Mesendoderm (in vitro differentiated cells): ENCODE data around the gene FOLR1.

Experiments used
- DNase-seq: peaks from one replicate; pipeline ENCODE4 v3.0.0; 2013
- H2AK5ac ChIP-seq: 2 replicates; pipeline ENCODE4 v1.6.1; 2013; ENCODE audit warnings: low read length, inconsistent platforms
- H2BK120ac ChIP-seq: 2 replicates; pipeline ENCODE4 v1.6.1; 2013; ENCODE audit warnings: low read depth, mild to moderate bottlenecking, low read length, moderate library complexity, mixed read lengths
- H2BK15ac ChIP-seq: replicated peaks from 2 replicates; pipeline ENCODE4 v1.6.1; 2013; ENCODE audit warnings: low read depth, mild to moderate bottlenecking, moderate library complexity
- H2BK5ac ChIP-seq: 2 replicates; pipeline ENCODE4 v1.6.1; 2013; ENCODE audit warnings: low read length, inconsistent platforms
- H3K18ac ChIP-seq: 2 replicates; pipeline ENCODE4 v1.6.1; 2013; ENCODE audit warnings: mild to moderate bottlenecking, low read length, mixed read lengths
- H3K23ac ChIP-seq: one replicate; pipeline ENCODE4 v1.6.1; 2013; ENCODE audit warnings: low read length
- H3K27ac ChIP-seq: 2 replicates; pipeline ENCODE4 v1.5.1; 2013; ENCODE audit warnings: low read depth, mild to moderate bottlenecking, inconsistent platforms, low read length, moderate library complexity
- H3K27me3 ChIP-seq: 2 replicates; pipeline ENCODE4 v1.6.1; 2013; ENCODE audit warnings: low read length, control low read depth, mild to moderate bottlenecking, inconsistent platforms; ENCODE audit not compliant: insufficient read depth, poor library complexity
- H3K36me3 ChIP-seq: 2 replicates; pipeline ENCODE4 v1.6.1; 2013; ENCODE audit warnings: low read length, inconsistent platforms; ENCODE audit not compliant: control insufficient read depth, insufficient read depth
- H3K4ac ChIP-seq: one replicate; pipeline ENCODE4 v1.6.1; 2013; ENCODE audit warnings: low read depth, mild to moderate bottlenecking, low read length, moderate library complexity
- H3K4me1 ChIP-seq: 2 replicates; pipeline ENCODE4 v1.6.1; 2013; ENCODE audit warnings: low read depth, low read length, inconsistent platforms; ENCODE audit not compliant: control insufficient read depth
- H3K4me2 ChIP-seq: 2 replicates; pipeline ENCODE4 v1.6.1; 2013; ENCODE audit warnings: low read length
- H3K4me3 ChIP-seq: 2 replicates; pipeline ENCODE4 v1.5.1; 2013; ENCODE audit warnings: mild to moderate bottlenecking, low read length
- H3K56ac ChIP-seq: one replicate; pipeline ENCODE4 v1.6.1; 2013; ENCODE audit warnings: low read length
- H3K79me1 ChIP-seq: 2 replicates; pipeline ENCODE4 v1.6.1; 2013; ENCODE audit warnings: low read length, inconsistent platforms
- H3K79me2 ChIP-seq: 2 replicates; pipeline ENCODE4 v1.6.1; 2013; ENCODE audit warnings: mild to moderate bottlenecking, low read length; ENCODE audit not compliant: control insufficient read depth, insufficient read depth
- H3K9ac ChIP-seq: 2 replicates; pipeline ENCODE4 v1.6.1; 2013; ENCODE audit warnings: low read length, inconsistent platforms
- H4K5ac ChIP-seq: one replicate; pipeline ENCODE4 v1.6.1; 2013; ENCODE audit warnings: low read length
- H4K8ac ChIP-seq: one replicate; pipeline ENCODE4 v1.6.1; 2013; ENCODE audit warnings: low read depth, mild to moderate bottlenecking, control low read depth, low read length, moderate library complexity
- WGBS: extraction: QIAGEN DNeasy Blood & Tissue Kit; methylation state at CpG from one replicate; pipeline ENCODE4 v1.1.7; 2013; ENCODE audit warnings: low lambda C conversion rate, missing lambda C conversion rate; ENCODE audit not compliant: insufficient coverage; ENCODE audit errors: extremely low coverage; 5-methylcytosine and 5-hydroxymethylcytosine counted together

Gene FOLR1

DNA sequence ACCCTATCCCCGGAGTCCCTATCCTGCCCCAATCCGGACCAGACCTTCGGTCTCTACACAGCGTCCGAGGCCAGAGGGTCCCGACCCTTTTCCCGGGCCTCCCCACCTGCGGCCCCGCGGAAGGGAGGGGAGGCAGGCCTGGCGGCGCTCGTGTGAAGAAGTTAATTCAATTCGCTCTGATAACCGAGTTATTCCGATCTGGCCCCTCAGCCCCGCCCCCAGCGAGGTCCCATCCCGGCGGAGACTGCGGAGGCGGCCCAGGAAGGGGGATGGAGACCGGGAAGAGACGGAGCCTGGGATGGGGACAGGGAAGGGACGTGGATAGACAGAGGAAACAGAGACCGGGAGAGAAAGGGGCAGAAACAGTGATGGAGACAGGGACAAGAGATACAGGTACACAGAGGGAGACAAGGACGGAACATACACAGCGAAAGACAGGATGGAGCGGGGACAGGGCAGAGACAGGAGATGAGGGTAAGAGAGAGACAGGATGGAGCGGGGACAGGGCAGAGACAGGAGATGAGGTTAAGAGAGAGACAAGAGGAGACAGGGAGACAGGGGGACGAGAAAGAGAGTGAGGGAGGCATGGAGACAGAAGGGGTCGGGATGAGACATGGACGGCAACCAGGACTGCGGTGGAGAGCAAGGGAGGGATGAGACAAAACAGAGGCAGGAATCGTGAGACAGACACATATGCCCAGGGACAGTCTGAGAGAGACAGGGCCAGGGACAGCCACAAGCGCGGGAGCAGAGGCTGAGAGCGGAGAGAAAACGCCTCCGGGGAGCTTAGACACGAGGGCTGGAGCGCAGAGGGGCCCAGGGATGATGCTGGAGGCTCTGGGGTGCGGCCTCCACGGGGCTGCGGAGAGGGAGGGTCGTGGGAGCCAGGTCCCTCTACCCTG lies 52.7 kb downstream of the FOLR1 start:
- no peak overlapping the region for H4K8ac ChIP-seq
- H3K4me1 ChIP-seq = peaks cover 7% of the 10 kb centered on the region
- DNase-seq = peak; percentile 75
- no peak overlapping the region for H4K5ac ChIP-seq
- no CpG with 5 or more reads among the region's 46 CpGs for WGBS
- H3K79me1 ChIP-seq = no peaks in the 10 kb centered on the region
- no peak overlapping the region for H3K27ac ChIP-seq
- peak overlapping the region; percentile 53 for H3K4me3 ChIP-seq
- H3K36me3 ChIP-seq = no peaks in the 10 kb centered on the region
- H3K56ac ChIP-seq = peak overlapping the region; percentile 65
- H2BK15ac ChIP-seq = no peak overlapping the region
- peak overlapping the region; percentile 11 for H3K9ac ChIP-seq
- no peak overlapping the region for H2BK120ac ChIP-seq
- H2AK5ac ChIP-seq = no peak overlapping the region
- no peak overlapping the region for H2BK5ac ChIP-seq
- H3K4ac ChIP-seq = no peak overlapping the region
- H3K27me3 ChIP-seq = peaks cover 50% of the 10 kb centered on the region
- peak overlapping the region; percentile 91 for H3K4me2 ChIP-seq
- H3K23ac ChIP-seq = no peak overlapping the region
- no peak overlapping the region for H3K18ac ChIP-seq
- no peaks in the 10 kb centered on the region for H3K79me2 ChIP-seq

DNA sequence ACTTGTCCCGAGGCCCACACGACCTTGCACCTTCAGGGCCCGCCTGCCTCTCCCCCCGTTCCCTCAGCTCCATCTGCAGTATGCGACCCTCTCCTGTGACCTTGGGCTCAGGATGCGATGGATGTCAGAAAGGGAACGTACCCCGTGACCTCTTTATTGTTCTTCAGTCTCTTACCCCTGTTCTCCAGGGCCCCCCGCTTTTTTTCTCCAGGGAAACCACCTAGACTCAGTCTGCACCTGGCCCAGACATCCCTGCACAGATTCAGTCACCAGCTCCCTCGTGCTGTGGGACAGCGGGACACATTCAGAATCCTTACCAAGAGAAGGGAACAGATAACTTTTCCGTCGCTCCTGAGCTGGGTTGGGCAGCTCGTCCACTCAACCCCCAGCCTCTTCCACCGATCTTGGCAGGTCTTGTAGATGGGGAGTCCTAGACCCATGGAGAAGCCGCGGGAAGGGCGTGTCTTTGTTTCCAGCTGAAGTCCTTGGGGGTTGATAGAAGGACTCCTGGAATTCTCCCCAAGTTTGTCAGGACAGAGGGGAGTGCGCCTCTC lies 53.4 kb downstream of the FOLR1 start:
- Histone ChIP-seq H2AK5ac (no peak overlapping the region), H3K4me1 (peaks cover 7% of the 10 kb centered on the region), H3K4ac (no peak overlapping the region), H3K27ac (no peak overlapping the region), H3K4me3 (no peak overlapping the region), H2BK5ac (no peak overlapping the region), H4K5ac (no peak overlapping the region), H3K4me2 (peak overlapping the region; percentile 91), H3K56ac (peak overlapping the region; percentile 38), H3K27me3 (peaks cover 46% of the 10 kb centered on the region), H3K9ac (no peak overlapping the region), H2BK15ac (no peak overlapping the region), H4K8ac (no peak overlapping the region), H3K79me2 (no peaks in the 10 kb centered on the region), H3K36me3 (no peaks in the 10 kb centered on the region), H3K79me1 (no peaks in the 10 kb centered on the region), H2BK120ac (no peak overlapping the region), H3K23ac (peak overlapping the region; percentile 75), H3K18ac (no peak overlapping the region)
- WGBS = no CpG with 5 or more reads among the region's 19 CpGs
- no peak for DNase-seq
